Retinal pigment epithelial cell (primary cell): Measurements from ENCODE around the gene TXNRD1.
A peak's percentile ranks its signal among the peaks of the same experiment; 100 is the strongest.

Source experiments
- DNase-seq: peaks from one replicate; pipeline ENCODE4 v3.0.0-alpha.2; 2010; ENCODE audit warnings: low read depth
- H3K4me3 ChIP-seq: 2 replicates; pipeline ENCODE4 v1.5.1; 2011; ENCODE audit warnings: mild to moderate bottlenecking, low read length, control low read depth, moderate library complexity
- TF ChIP-seq, protein P1 (sequence below): conservative IDR thresholded peaks from 2 replicates; pipeline ENCODE4 v1.5.1; 2011; ENCODE audit warnings: low read depth, low read length, control low read depth, inconsistent platforms

Gene TXNRD1

GRCh38 chr12:104197264-104197663 lies 18.3 kb upstream of the TXNRD1 start:
- H3K4me3 ChIP-seq, result no peak overlapping the region
- DNase-seq, result no peak
- TF ChIP-seq, protein P1, sequence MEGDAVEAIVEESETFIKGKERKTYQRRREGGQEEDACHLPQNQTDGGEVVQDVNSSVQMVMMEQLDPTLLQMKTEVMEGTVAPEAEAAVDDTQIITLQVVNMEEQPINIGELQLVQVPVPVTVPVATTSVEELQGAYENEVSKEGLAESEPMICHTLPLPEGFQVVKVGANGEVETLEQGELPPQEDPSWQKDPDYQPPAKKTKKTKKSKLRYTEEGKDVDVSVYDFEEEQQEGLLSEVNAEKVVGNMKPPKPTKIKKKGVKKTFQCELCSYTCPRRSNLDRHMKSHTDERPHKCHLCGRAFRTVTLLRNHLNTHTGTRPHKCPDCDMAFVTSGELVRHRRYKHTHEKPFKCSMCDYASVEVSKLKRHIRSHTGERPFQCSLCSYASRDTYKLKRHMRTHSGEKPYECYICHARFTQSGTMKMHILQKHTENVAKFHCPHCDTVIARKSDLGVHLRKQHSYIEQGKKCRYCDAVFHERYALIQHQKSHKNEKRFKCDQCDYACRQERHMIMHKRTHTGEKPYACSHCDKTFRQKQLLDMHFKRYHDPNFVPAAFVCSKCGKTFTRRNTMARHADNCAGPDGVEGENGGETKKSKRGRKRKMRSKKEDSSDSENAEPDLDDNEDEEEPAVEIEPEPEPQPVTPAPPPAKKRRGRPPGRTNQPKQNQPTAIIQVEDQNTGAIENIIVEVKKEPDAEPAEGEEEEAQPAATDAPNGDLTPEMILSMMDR, result no peak

DNA sequence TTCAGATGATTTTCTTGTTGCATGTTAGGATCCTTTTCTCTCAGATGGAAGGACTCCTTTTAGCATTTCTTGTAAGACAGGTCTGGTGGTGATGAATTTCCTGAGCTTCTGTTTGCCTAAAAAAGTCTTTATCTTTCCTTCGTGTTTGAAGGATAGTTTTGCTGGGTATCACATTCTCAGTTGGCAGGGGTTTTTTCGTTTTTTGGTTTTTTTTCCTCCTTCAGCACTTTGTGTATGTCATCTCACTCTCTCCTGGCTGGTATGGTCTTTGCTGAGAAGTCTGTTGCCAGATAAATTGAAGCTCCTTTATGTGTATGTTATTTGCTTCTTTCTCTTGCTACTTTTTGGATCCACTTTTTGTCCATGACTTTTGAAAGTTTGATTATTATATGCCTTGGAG lies 15.6 kb upstream of the TXNRD1 start:
- TF ChIP-seq, protein P1, result no peak
- H3K4me3 ChIP-seq, result no peak overlapping the region
- DNase-seq, result no peak

DNA sequence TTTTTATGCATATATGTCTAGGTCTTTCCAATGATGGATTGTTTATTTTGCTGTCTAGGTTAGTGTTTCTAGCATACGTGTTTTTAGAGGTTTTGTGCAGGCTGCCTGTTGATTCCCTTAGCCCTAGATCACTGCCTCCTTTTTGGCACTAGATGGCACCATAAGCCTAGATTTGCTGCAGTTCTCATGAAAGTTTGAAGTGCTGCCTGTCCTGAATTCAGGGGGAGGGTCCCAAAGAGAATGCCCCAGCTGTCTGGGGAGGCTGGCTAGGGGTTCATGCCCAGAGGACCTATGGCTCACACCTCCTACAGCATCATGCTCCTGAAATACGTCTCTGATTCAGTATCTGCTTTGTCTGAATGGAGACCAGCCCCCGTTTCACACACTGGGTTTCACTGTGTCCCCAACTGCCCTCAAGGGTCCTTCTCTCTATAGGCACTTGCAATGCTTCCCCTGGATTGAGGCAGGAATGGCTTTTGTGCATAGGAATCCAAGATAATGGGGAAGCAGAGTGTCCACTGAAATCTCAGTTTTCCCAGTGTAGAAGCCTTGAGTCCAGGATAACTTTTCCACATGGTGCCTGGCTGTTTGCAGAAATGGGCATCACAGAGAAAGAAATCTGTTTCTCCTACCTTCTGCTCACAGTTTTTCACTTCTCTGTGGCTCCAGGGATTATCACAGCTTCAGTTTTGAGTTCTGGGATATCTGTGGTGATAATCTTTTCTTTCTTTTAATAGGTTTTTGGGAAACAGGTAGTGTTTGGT lies 14.2 kb upstream of the TXNRD1 start:
- no peak for DNase-seq
- TF ChIP-seq, protein P1, result peak; percentile 89
- H3K4me3 ChIP-seq, result no peak overlapping the region

- DNase-seq, result no peak
- TF ChIP-seq, protein P1, result no peak
Measured at GRCh38 chr12:104204690-104205480, 10.7 kb upstream of the TXNRD1 start.

DNA sequence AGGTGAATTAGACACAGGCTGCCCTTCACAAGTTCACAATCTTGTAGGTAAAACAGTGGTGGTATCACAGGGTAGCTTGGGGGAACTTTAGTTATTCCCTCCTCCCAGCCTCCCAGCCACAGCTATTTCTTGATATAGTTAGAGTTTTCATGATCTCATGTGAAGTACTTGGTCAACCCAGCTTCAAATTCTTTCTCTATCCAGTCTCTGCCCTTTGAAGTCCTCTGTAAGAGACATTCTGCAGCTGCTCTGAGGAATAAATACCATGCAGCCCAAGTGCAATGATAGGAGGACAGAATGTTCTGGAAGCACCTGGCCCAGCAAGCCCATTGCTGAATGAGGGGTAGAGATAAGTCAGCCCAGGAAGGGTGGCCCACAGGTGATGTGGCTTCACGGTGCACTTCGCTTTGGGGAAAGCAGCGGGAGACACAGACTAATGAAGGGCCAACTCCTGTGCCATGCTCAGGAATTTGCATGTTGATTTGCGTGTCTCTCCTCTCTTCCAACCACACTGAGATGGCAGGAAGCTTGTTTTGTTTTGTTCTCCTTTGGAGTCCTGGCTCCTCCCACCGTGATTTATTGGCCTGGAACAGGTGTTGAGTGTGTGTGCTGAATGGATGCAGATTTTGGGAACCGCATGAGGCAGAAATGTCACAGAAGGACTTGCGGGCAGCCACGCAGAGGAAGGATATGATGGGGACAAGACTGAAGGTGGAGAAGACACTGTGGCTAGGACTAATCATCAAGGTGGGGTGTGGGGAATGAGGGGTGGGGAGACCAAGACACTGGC lies 8.0 kb upstream of the TXNRD1 start:
- TF ChIP-seq, protein P1, result no peak
- DNase-seq, result no peak
- no peak overlapping the region for H3K4me3 ChIP-seq

More at GRCh38 chr12:104204690-104205480, 10.7 kb upstream of the TXNRD1 start:
- no peak overlapping the region for H3K4me3 ChIP-seq

GRCh38 chr12:104212516-104212915 lies 3.1 kb upstream of the TXNRD1 start:
- DNase-seq, result no peak
- TF ChIP-seq, protein P1, result no peak
- H3K4me3 ChIP-seq, result no peak overlapping the region
